ENCODE measurements around the gene IGSF21. TPM values are rescaled to one million over a fixed set of nuclear protein-coding genes. Genes with fewer than 3 reads are reported as not detected.

The IGSF21 gene
- total RNA-seq, 2 donors from 2014 or later, result 0.37 to 0.40 TPM

- no peak overlapping the region for H3K9ac ChIP-seq (ENCODE audit: low read depth in 2 of 2, low read length in 2 of 2)
- H3K9me3 ChIP-seq, result no peaks in the 10 kb centered on the region
- H3K4me3 ChIP-seq, result no peak overlapping the region
- no peaks in the 10 kb centered on the region for H3K36me3 ChIP-seq
- intact Hi-C loops (cut with DNase I), result no loop called here
- no peak for DNase-seq
- TF ChIP-seq CTCF (IDR thresholded peaks at IDR 0.05), result no peak
- no peaks in the 10 kb centered on the region for H3K4me1 ChIP-seq
- peaks cover 3% of the 10 kb centered on the region for H3K27me3 ChIP-seq
- H3K27ac ChIP-seq, result no peak overlapping the region
These were observed 43.1 kb upstream of the IGSF21 start for GRCh38 chr1:18064534-18064933.

GRCh38 chr1:18066576-18066975 is 41.0 kb upstream of the IGSF21 start:
- Histone ChIP-seq H3K4me3 (no peak overlapping the region), H3K36me3 (no peaks in the 10 kb centered on the region), H3K27ac (no peak overlapping the region), H3K9me3 (no peaks in the 10 kb centered on the region), H3K27me3 (peaks cover 3% of the 10 kb centered on the region), H3K4me1 (no peaks in the 10 kb centered on the region), H3K9ac (ENCODE audit: low read depth in 2 of 2, low read length in 2 of 2) (no peak overlapping the region)
- intact Hi-C loops (cut with DNase I), result no loop called here
- no peak for DNase-seq
- no peak for TF ChIP-seq CTCF (IDR thresholded peaks at IDR 0.05)

GRCh38 chr1:18069903-18070302 is 37.7 kb upstream of the IGSF21 start:
- Histone ChIP-seq H3K36me3 (no peaks in the 10 kb centered on the region), H3K9ac (ENCODE audit: low read depth in 2 of 2, low read length in 2 of 2) (no peak overlapping the region), H3K4me3 (no peak overlapping the region), H3K4me1 (no peaks in the 10 kb centered on the region), H3K27ac (no peak overlapping the region), H3K27me3 (peaks cover under 1% of the 10 kb centered on the region), H3K9me3 (no peaks in the 10 kb centered on the region)
- DNase-seq, result no peak
- intact Hi-C loops (cut with DNase I), result no loop called here
- TF ChIP-seq CTCF (IDR thresholded peaks at IDR 0.05), result no peak

DNA sequence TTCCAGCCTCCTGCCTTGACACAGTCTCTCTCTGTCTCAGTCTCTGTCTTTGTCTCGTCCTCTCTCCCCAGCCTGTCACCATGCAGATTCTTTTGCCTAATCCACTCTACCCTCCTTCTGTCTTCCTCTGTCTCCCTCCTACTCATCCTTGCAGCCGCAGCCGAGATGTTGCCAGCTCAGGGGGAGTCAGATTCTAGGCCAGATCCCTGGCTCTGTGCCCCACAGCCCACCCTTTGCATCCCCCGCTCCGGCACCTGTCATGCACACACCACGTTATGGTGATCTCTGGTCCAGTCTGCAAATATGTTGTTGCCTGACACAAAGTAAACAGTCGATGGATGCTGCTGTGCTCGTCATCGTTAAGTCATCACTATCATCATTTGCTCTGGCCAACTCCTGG is 35.5 kb upstream of the IGSF21 start:
- no peak overlapping the region for H3K27ac ChIP-seq
- H3K27me3 ChIP-seq, result no peaks in the 10 kb centered on the region
- no peak for DNase-seq
- no peak for TF ChIP-seq CTCF (IDR thresholded peaks at IDR 0.05)
- H3K4me3 ChIP-seq, result no peak overlapping the region
- intact Hi-C loops (cut with DNase I), result no loop called here
- no peaks in the 10 kb centered on the region for H3K9me3 ChIP-seq
- no peaks in the 10 kb centered on the region for H3K4me1 ChIP-seq
- H3K36me3 ChIP-seq, result no peaks in the 10 kb centered on the region
- no peak overlapping the region for H3K9ac ChIP-seq (ENCODE audit: low read depth in 2 of 2, low read length in 2 of 2)

DNA sequence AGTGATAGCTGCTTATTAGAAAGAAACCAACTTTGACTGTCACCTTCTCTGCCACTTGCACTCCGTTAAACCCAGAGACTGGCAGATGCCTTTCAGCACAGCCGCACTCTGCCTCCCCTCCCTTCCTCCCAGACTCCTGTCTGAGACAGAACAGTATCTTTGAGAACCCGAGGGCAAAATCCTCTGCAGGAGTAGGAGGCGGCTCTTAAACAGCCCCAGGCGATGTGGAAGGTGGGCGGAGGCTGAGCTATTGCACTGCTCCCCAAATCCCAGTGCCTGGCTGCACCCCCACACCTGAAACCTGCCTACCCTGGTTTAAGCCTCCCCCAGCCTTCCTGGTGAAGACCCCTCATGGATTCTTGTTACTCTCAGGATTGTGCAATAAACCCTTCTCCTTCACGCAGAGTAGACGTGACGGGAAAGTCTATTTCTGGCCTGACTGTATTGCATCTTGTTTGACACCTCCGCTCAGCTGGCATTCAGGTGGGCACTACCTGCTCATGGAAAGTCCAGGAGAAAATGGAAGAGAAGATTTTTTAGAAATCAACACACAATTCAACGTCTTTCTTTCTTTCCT is 34.4 kb upstream of the IGSF21 start:
- Histone ChIP-seq H3K4me1 (no peaks in the 10 kb centered on the region), H3K27ac (no peak overlapping the region), H3K27me3 (no peaks in the 10 kb centered on the region), H3K36me3 (no peaks in the 10 kb centered on the region), H3K4me3 (no peak overlapping the region), H3K9me3 (no peaks in the 10 kb centered on the region), H3K9ac (ENCODE audit: low read depth in 2 of 2, low read length in 2 of 2) (no peak overlapping the region)
- intact Hi-C loops (cut with DNase I), result no loop called here
- TF ChIP-seq CTCF (IDR thresholded peaks at IDR 0.05), result no peak
- DNase-seq, result no peak
